HepG2 (cell line): ENCODE measurements around the gene VGF. TPM values are rescaled to one million over a fixed set of nuclear protein-coding genes. Genes with fewer than 3 reads are reported as not detected.
A peak's percentile ranks its signal among the peaks of the same experiment; 100 is the strongest.

ENCODE experiments used
- BRD4 ChIP-seq: sonication (generic); formaldehyde crosslinking; IDR thresholded peaks from 2 replicates; pipeline ENCODE4 v1.4.0; 2020; ENCODE audit warnings: missing genetic modification reagents
- GABPA ChIP-seq, 2 experiments: IDR thresholded peaks; 2 replicates each; pipeline ENCODE4 v1.6.1; 2011 to 2016; ENCODE audit warnings: low read depth in 2 of 2, low read length in 1 of 2, missing biosample characterization in 1 of 2, missing genetic modification characterization in 1 of 2
- KIAA2018 ChIP-seq: sonication (generic); formaldehyde crosslinking; IDR thresholded peaks from 2 replicates; pipeline ENCODE4 v1.5.0; 2020; ENCODE audit warnings: mild to moderate bottlenecking, missing genetic modification reagents, borderline replicate concordance
- PITX1 ChIP-seq: sonication (generic); formaldehyde crosslinking; IDR thresholded peaks from 2 replicates; pipeline ENCODE4 v1.5.1; 2020; ENCODE audit warnings: mild to moderate bottlenecking, missing genetic modification reagents
- SAP130 ChIP-seq: IDR thresholded peaks from 2 replicates; pipeline ENCODE4 v1.6.1; 2016; ENCODE audit warnings: low read depth
- ZNF142 ChIP-seq: sonication (generic); formaldehyde crosslinking; IDR thresholded peaks from 2 replicates; pipeline ENCODE4 v1.4.0; 2020; ENCODE audit warnings: missing genetic modification reagents
- ZNF609 ChIP-seq: sonication (generic); formaldehyde crosslinking; IDR thresholded peaks from 2 replicates; pipeline ENCODE4 v1.4.0; 2020; ENCODE audit warnings: mild to moderate bottlenecking, missing genetic modification reagents, borderline replicate concordance
- ZNF839 ChIP-seq: sonication (generic); formaldehyde crosslinking; IDR thresholded peaks from 2 replicates; pipeline ENCODE4 v1.4.0; 2020; ENCODE audit warnings: missing genetic modification reagents, mild to moderate bottlenecking, borderline replicate concordance
- polyA plus RNA-seq, 8 experiments: library from polyadenylated mRNA; depleted of rRNA in 3 of 8; stranded (reverse) in 7 of 8; unstranded in 1 of 8; fragments of >200 nt; fragmentation: Illumina TruSeq in 4 of 8; extraction: Trizol in 4 of 8; gene quantifications; 2 replicates each; pipeline versions ENCODE4 v1.2.1 to v1.2.3, GENCODE V29; 2011 to 2016; ENCODE audit warnings: low read depth in 4 of 8, missing spikeins in 1 of 8, mixed read lengths in 1 of 8; ENCODE audit not compliant: insufficient read depth in 1 of 8
- total RNA-seq, 5 experiments: library from RNA; depleted of rRNA; stranded (reverse); fragments of >200 nt; fragmentation: Illumina TruSeq; extraction: Trizol; gene quantifications; 2 replicates each; pipeline ENCODE4 v1.2.3, GENCODE V29; 2016; ENCODE audit warnings: low read depth in 1 of 5

Gene VGF
- total and polyA plus RNA-seq, 2 of the 13 experiments (the other 11 are each of a cell fraction or from before 2014, with no cell fraction given) = 0.12 to 0.46 TPM

GRCh38 chr7:101124376-101125056 lies 40.9 kb downstream of the VGF start (continued):
- TF ChIP-seq ZNF142 (CRISPR knock-in tag) = no peak
- TF ChIP-seq KIAA2018 = no peak
- TF ChIP-seq PITX1 (CRISPR knock-in tag) = peak; percentile 97
- no peak for TF ChIP-seq GABPA (IDR thresholded peaks at IDR 0.05; ENCODE audit: low read depth, low read length)
- no peak for TF ChIP-seq GABPA (CRISPR knock-in tag; IDR thresholded peaks at IDR 0.05; ENCODE audit: low read depth)
- peak; percentile 57; the same call in 1 of the 2 replicates for TF ChIP-seq ZNF609
- TF ChIP-seq SAP130 = peak; percentile 78
- TF ChIP-seq ZNF839 = no peak
- no peak for TF ChIP-seq BRD4 (CRISPR knock-in tag)
